ENCODE results near the gene ZNF710. TPM values are rescaled to one million over a fixed set of nuclear protein-coding genes. Genes with fewer than 3 reads are reported as not detected.
A peak's percentile ranks its signal among the peaks of the same experiment; 100 is the strongest.

ZNF710 gene
- polyA plus RNA-seq, 1 donor = 15.7 TPM

DNA sequence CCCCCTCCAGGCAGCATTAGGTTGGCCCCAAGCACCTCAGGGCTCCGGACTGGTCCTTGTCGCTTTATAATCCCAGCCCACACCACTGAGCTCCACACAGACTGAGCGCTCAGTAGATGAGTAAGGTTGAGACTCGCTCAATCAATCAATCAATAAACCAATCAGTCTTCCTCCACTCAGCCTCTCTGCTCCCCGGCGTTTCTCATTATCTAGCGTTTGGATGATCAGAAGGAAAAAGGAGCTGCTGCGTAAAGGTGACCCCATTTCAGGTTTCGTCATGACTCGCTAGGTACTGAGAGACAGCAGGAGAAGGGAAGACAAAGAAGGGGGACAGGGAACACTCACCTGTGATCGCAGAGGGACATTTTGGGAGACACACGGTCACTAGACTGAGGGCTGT lies 41.2 kb downstream of the ZNF710 start:
- no peak for DNase-seq

DNA sequence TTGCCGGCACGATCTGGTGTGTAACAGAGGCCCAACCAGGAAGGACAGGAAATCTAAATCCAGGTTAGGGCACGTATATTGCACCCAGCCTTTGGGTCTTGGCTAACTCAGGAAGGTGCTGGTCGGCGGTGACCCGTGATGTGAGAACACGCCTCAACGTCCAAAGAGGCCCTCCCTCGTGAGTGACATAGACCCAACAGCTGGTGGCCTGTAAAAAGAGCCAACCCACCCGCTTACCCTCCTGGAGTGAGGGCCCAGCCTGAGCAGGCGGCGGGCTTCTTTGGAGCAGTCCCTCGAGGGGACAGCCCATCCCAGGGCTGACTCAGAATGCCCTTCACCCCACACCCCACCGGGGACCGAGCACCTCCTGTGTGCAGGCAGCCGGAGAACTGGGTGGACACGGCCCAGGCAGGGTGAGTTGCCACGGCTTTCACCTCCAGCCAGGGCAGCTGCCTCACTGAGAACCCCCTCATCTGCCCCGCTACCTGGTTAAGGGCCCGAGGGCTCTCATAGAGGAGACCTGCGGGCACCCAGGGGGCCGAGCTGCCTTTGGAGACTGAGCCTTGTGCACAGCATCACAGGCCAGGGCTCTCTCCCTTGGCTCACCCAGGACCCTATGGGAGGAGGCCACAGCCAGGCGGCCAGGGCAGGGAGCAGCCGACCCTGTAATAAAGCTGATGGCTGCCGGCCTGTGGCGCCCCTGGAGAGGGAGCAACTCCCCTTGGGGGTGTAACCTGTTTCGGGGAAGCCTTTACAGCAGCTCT lies 41.8 kb downstream of the ZNF710 start:
- DNase-seq = no peak

DNA sequence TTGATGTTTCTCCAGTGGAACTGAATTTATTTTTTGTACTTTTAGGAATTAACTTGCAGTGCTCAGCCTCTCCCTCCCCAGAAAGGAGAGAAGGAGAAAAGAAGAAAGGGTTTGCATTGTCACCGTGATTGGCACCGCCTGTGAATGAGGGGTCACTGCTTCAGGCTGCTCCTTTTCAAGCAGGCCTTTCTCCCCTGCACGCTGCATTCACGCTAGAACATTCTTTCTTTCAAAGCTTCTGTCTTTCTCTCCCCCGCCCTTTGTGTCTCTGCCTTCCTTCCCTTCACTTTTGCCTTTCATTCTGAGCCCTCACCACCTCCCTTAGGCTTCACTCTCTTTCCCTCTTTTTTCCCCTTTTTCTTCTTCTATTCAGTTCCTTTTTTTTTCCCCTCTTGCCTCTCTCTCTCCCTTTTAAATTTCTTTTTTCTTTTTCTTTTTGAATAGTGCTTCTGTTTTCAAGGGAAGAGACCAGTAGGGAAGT lies 42.4 kb downstream of the ZNF710 start:
- no peak for DNase-seq

DNA sequence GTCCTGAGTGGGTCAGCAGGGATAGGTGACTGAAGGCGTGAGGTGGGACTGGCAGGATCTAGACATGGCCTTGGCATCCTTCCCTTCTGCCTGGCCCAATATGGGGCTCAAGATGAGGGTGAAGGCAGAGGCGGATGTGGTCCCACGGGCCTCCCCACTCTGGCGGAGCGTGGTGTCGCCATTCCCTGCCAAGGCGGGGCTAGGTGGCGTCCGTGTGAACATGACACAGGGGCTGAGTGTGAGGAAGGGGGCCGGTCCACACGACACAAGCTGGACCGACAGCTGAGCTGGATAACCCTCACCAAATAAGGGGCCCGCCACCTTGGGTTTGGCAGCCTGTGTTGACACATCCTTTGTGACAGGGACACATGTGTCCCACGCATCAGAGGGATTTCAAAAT lies 43.1 kb downstream of the ZNF710 start:
- DNase-seq = no peak

DNA sequence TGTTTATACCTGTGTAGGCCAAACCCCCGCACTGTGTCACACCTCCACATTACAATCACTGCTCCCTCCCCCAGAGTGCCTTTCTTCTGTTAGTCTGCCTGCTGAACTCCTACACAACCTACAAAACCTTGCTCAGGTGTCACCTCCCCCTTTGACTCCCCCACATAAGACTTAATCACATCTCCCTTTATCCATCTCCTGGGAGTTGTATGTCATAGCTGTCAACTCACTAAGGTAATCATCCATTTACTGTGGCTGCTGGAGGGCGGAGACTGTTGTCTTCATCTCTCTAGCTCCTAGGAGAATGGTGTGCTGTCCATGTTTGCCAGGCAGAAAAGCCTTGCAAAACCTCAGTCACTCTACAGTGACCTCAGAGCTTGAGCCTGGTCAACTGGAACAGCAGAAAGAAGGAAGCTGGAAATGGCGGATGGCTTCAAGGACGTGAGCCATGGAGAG lies 43.8 kb downstream of the ZNF710 start:
- no peak for DNase-seq

DNA sequence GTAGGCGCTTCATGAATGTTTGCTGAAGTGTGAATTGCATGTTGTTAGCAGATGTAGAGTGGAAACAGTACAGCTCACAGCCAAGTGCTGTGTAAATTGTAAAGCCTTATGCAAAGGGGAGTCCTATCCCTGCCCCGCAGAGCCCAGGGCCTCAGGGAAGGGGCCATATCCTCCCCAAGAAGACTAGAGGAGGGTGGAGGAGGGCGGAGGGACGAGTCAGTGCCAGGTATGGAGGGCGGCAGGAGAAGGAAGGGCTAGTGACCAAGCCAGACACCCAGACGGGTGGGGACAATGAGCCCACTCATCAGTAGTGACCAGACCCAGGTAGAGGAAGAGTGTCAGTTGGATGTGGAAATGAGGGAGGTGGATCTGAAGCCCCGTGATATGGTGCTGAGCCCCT lies 45.2 kb downstream of the ZNF710 start:
- DNase-seq = no peak

DNA sequence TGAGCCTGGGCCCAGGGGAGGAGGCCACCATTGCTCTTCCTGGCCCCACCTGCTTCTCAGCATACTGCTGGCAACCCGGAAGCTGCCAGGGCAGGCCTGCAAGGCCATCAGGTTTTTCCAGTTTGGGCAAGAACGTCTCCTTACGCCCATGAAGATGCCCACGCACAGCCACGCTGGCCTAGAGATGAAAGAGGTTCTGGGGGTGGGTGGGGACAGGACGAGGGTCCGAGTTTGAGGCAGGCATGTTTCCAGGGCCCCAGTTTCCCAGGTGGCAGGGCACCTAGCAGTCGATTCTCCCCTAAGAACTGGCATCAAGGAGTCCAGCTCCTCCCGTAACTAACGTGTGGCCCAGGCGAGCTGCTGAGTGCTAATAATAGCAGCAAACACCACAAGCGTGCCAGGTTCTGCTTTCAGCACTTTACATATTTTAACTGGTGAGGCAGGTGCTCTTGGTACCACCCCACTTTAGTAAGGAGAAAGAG lies 45.8 kb downstream of the ZNF710 start:
- no peak for DNase-seq

DNA sequence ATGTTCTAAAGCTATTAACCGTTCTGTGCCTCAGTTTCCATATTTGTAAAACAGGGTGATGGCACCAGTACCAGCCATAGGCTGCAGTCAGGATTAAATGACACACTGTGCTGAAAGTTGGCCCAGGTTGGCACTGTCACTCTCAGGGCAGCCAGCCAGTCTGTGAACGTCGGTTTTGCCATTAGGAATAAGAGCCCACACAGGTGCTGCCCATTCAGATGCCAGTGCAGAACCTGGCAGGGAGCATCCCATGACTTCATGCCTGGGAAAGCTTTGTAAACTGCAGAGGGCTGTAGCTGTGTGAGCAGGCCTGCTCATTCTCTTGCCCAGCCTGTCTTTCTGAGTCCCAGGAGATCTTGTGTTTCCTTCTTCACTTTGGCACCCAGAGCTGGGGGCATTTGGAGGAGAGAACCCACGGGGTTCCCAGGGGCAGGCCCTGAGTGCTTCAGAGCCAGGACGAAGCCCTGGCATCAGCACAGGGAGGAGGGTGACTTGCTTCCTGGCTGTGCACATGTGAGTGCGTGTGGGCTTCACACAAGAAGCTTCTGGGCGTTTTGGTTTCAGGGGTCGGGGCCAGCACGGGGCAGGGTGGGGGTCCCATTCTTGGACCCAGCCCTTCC lies 46.9 kb downstream of the ZNF710 start:
- no peak for DNase-seq

DNA sequence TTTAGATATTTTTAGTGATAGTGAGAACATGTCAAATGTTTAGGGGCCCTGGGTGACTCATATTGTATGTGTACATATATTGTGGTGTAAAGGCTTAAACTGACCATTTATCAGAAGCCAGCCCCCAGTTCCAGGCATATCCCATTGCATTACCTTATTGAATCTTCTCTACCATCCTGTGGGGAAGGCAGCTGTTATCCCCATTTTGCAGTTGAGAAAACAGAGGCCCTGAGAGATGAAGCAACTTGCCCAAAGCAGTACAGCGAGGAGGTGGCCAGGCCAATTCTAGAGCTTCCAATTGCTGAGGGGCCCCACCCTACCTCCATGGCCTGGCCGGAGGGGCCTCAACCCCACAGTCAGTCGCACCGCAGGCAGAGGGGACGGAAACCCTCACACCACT lies 47.9 kb downstream of the ZNF710 start:
- no peak for DNase-seq

DNA sequence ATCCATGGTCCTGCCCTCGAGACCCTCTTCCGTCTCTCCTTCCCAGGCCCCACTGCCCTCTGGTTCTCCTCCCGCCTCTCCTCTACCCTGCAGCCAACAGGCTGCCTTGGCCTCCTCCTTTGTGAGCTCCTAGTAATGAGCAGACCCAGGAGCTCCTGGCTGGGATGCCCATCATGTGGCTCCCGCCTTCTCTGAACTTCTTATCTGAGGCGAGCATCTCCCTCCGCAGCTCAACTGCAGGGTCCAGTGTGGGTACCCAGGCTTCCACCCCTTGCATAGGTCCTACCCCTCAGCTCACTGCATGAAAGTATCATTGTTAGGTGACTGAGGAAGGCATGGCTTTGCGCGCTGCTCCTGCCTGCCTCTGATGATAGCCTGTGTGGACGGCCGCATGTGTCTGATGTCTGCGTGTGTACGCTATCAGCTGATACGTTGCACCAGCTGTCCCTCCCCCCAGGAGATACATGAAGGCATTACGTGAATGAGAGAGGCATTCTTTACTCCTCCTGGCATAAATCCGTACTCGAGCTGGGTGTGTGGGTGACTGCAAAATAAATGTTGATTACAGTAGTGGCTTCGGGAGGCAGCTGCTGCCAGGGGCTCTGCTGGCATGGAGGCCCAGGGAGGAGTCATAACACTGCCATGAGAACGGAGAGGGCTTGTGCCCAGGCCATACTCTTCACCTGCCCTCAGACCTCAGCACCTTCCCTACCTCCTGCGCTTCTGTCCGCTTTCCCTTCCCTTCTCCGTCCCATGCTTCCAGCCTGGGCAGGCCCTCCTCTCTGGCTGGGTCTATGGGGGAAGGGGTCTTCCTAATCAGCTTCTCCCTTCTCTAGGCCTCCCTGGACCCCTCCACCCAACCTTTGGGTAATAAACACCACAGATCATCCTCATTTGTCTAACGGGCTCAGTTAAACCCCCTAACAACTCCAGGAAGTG lies 48.8 kb downstream of the ZNF710 start:
- no peak for DNase-seq

DNA sequence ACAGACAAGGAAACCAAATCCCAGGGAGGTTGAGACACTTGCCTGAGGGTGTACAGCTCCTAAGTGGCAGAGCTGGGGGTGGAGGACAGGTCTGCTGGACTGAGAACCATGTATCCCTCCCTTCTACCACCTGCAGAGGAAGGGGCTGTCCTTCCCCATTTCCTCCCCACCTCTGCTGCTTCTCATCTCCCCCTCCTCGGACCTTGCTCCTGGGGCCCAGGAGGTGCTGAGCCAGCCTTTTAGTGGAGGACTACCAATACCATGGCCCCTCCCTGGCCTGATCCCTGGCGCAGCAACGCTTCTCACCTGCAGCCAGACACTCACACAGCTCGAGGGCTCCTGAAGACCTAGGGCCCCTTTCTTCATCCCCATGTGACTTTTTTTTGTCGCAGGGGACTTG lies 50.8 kb downstream of the ZNF710 start:
- DNase-seq = no peak

DNA sequence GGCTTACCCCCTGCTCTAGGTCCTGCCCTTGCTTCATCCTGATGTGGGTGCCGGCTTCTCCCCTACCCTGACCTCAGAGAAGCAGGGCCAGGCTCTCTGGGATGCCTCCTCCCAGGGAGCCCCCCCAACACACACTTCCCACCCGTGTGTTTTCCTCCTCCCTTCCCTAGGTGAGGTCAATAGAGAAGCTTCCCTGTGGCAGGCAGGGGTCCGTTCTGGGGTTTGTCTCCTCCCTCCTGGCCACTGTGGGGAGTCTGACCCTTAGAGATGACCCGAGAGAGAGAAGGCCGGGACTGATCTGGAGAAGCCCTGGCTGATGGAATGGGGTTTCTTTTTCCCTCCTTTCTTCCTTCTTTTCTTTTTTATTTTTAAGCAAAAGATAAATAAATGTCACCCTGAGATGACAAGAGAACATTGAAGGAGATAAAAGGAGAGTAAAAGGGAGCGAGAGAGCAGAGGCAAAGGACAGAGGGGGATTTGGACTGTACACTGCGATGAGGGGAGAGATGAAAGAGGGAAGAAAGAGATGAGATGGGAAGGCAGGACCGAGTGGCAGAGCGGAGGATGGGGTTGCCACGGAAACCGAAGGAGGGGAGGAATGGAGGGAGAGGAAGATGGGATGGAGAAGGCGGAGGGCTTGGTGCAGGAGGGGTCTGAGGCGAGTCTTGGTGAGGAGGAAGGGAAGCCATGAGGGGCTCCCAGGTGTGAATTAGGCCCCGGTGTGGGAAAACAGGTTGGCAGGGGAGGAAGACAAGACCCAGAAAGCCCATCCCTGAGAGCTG lies 52.8 kb downstream of the ZNF710 start:
- DNase-seq = no peak

DNA sequence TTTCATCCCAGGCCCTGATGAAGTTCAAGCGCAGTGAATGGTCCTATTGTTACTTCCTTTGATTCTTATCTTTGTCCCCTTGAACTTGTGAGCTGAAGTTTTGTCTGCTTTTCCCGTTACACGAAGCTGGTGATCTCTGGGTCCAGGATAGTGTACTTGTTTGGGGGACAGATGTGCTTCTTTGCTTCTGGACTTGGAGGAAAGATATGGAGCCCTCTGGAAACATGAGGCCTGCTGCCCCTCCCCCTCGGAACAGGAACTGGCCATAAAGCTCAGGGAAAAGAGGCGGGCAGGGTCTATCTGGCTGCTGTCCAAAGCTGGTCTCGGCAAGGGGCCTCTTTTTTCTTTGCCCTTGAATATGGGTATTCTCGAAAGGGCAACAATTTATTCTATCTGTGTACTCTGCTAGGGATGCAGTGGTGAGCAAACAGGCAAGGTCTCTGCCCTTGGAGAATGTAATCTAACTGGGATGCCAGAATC lies 53.5 kb downstream of the ZNF710 start:
- DNase-seq = no peak

DNA sequence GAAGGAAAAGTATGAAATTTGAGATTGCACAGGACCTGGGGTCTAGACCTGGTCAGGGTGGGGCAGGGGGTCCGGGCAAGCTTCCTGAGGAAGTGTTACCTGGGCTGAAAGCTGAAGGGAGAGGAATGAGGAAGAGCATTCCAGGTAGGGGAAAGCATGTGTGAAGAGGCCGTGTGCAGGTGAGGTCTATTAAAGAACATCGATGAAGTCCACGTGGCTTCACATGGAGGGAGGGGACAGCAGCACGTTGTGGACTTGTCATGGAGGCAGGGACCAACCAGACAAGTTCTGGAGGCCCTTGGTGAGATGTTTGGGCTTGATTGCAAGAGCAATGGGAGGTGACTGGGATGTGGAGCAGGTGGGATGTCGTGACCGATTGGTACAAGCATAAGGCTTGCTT lies 54.1 kb downstream of the ZNF710 start:
- DNase-seq = no peak

DNA sequence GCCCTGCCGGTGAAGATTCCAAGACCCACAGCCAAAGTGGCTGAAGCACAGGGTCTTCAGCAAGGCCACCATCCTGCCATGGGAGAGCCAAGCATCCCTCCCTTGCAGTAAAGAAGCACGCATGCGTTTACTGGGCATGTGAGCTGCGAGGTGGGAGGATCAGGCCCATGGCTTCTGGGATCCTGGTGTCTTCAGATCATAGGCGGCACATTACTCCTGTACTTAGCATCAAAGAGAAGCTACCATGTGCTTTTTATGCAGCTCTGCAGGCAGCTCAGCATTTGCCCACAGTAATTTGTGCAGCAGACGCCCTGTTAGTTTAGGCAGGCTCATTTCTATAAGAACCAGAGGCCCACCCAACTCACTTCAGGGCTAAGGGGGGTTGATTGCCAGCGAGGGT lies 55.4 kb downstream of the ZNF710 start:
- DNase-seq = no peak

DNA sequence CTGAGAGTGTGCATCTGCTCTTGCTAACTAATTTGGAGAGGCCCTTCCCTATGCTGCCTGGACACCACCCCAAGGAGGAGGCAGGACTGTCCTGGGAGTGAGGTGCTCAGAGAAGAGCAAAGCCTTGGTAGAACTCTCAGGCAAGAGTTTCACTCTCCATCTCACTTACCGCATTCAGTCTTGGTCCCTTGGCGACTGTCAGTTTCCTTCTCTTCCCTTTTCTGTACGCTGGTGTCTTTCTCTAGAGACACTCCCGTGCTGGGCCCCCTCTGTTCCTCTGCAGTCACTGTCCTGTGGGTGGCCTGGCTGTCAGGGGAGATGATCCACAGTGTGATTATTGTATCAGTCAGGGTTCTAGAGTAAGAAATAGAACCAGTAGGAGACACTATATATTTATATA lies 57.2 kb downstream of the ZNF710 start:
- DNase-seq = no peak

DNA sequence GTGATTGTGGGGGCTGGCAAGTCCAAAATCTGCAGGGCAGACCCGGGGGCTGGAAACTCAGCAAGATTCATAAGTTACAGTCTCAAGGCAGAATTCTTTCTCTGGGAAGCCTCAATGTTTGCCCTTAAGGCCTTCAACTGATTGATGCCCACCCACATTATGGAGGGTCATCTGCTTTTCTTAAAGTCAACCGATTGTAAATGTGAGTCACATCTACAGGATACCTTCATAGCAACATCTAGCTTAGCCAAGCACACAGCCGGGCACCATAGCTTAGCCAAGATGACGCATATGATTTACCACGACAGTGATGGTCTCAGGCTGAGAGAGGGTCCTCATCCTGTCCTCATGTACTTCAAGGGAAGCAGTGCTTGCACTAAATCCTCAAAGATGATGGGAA lies 57.7 kb downstream of the ZNF710 start:
- DNase-seq = no peak

DNA sequence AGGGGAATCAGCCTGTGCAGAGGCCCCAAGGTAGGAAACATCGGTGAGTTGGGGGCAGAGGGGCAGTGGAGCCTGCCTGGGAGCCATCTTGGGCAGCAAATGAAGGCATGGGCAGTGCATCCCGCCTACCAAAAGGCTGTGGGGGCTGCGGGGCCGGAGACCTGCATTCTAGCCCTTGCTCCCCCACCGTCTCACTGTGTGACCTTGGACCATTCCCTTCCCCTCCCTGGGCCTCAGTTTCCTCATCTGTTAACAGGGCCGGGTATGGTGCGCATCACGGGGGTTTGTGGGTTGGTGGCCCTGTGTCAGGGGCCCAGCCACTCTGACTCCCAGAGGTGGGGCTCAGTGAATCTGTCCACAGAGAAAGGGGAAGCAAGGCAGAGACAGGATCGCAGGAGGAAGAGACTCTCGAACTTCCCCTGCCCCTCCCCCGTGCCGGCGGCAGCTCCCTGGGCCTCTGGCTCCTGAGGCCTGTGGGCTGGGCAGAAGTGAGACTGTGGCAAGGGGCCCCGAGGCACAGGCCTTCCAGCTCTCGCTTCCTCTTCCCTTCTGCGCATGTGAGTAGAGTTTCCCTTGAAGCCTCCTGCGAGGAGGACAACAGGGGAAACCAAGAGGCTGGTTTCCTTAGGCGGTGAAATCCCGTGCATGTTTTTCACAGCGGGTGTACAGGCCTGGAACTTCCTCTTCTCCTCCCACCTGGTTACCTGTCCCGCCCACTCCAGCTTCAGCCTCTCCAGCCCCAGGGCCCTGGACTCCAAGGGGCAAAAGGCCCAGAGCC lies 58.3 kb downstream of the ZNF710 start:
- peak; percentile 67 for DNase-seq

DNA sequence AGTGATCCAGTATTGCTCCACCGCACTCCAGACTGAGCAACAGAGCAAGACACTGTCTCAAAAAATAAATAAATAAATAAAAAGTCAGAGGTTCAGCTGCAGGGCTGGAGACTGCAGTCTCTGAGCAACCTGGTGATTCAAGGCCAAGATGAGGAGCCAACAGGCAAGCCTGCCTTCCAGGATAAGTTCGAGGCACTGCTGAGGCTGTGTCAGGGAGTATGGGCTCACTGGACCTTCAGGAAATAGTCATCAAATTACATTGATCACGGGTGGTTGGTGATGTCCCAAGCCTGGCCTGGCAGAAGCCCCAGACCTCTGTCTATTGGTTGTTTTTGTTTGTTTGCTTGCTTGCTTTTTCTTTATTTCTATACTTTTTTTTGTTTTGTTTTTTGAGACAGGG lies 59.7 kb downstream of the ZNF710 start:
- no peak for DNase-seq

DNA sequence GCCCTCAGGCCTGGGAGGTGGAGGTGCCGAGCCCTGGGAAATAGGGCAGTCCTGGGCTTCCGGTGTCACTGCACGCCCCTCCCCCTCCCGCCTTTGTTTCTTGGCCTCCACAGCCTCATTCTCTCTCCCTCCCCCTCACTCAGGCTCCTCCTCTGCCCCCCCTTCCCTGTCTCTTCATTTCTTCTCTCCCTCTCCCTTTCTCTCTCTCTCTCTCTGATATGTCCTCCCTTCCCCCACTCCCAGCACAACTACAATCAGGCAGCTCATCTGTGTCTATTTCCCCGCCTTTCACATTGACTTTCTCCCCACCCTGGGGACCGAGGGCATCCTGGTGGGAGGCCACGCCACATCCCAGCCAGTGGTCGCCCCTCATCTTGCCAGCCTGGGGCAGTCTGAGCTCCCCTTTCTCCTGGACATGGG lies 60.9 kb downstream of the ZNF710 start:
- peak; percentile 52 for DNase-seq

DNA sequence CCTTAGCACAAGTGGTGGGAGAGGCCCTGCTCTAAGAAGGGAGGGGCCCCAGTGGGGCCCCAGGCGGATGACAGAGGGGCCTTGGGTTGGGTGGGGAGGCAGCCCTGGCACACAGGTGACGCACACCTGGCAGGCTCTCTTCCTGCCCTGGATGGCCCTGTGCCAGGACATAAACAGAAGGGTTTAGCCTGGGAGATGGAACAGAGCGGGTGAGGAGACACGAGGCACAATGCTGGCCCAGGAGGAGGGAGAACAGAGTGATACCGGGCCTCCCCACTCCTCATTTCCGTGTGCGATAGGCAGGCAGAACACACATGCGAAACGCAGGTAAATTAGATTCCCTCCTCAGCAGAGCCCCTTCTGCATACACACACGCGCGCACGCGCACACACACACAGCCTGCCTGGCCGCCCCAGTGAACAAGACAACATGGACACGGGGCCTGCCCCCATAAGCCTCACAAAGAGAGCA lies 61.4 kb downstream of the ZNF710 start:
- no peak for DNase-seq
